ENCODE measurements around the gene SEC22A.

GRCh38 chr3:123201557-123202427 lies at the start of gene SEC22A:
- TF ChIP-seq CTCF (IDR thresholded peaks at IDR 0.05) (no peak), POLR2A (IDR thresholded peaks at IDR 0.05) (peak in 3 of 4 donors; percentile 31 to 81 (median 69))
